GOT3 (cell line): ENCODE results near the gene PPFIBP1.
"Not testable (repeated sequence)": the region's sequence is repeated elsewhere in the genome, so short reads cannot be mapped to it uniquely, and the experiment has no call there.

Experiments
- DNase-seq: peaks from one replicate; lab custom pipeline; 2025; ENCODE audit warnings: mixed read lengths; lab: John Stamatoyannopoulos, UW

Gene PPFIBP1

DNA sequence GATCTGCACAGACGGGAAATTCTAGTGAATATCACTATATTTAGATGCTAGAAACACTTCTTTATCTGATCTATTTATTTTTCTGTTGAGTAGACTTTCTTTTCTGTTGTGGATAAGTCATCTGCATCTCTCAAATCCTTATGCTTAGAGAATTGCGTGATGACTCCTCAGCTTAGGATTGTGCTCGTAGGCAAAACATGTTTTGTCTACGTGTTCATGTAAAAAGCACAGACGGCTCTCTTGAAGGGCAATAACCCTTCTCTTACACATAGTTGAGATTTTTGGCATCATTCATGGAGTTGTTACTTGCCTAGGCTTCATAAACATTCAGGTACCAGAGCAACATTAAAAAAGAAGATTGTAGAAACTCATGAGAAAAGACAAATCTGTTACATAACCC, 18.6 kb downstream of the PPFIBP1 start:
- no peak for DNase-seq

GRCh38 chr12:27544858-27545257, 20.9 kb downstream of the PPFIBP1 start:
- not testable (repeated sequence) for DNase-seq

GRCh38 chr12:27545665-27546064, 21.7 kb downstream of the PPFIBP1 start:
- DNase-seq, result no peak

DNA sequence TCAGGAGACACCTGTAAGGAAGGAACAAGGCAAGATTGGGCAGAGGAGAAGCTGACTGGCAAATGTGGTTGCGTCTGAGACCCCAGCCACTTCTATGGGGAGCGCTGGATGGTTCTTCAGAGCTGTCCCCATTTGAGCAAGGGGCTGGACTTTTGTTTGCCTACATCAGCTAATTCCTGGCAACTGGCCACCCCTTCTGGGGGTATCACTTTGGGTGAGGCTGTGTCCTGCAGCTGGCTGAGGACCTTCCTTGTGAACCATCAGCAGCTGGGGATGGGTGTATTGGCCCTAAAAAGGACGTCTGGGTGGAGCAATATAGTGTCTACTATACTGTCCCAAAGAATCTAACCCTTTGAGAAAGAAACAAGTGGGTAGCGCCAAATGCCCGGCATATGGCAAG, 23.6 kb downstream of the PPFIBP1 start:
- no peak for DNase-seq

GRCh38 chr12:27548301-27549199, 24.5 kb downstream of the PPFIBP1 start:
- DNase-seq, result no peak

DNA sequence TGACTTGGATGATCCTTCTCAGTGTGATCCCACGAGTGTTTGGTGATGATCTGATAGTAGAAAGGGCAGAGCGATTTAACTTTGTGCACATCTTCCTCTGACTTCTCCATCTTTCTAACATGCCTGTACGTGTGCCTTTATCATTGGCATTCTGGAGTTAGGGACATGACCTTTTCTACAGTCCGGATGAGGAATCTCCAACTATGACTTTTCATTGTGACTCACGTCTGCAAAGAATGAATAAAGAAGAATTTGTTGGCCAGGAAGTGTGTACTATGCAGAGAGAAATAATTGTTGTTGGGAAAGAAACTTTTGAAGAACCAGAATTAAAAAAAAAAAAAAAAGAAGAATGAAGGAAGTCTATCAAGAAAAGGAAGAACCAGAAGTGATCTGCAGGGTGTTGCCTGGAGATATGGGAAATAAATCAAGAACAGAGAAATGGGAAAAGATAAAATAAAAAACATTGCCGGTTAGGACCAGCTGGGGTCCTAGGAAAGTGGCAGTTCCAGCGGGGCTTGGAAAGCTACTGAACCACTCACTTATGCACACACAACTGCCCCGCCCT, 25.3 kb downstream of the PPFIBP1 start:
- DNase-seq, result no peak

DNA sequence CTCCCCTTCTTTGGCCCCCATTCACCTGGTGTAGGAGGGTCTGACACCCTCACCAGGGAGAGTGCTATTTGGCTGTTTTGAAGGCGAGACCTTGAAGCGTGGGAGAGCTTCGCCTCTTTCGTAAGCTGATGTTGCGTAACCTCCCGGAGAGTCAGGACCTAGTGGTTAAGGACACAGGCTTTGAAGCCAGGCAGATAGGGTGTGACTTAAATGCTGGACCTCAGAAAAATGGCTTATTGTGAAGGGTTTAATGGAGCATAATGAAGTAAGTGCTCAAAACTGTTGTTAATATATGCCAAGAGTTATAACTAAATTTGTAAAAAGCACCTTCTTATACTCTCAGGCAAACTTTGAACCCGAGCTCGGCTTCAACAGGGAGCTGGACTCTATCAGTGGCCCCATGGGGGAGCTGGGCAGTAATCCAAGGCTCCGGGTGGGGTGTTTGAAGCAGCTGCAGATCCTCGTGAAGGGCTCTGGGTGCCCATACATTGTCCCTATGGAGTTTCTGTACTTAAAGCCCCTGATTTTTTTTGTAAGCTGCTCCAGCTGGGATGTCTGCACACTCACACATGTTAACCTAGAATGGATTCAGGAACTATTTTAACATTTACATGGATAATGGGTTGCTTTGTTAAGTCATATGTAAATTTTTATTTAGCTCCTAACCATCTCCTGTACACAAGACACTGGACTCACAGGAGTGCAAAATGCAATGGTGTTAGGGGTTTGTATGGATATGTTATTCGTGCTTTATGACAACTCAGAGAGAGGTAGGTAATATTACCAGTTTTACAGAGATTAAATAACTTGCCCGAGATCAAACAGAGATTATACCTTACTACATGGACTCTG, 26.0 kb downstream of the PPFIBP1 start:
- peak; percentile 20 for DNase-seq

- no peak for DNase-seq
Observed at GRCh38 chr12:27550653-27550975, 26.6 kb downstream of the PPFIBP1 start.

DNA sequence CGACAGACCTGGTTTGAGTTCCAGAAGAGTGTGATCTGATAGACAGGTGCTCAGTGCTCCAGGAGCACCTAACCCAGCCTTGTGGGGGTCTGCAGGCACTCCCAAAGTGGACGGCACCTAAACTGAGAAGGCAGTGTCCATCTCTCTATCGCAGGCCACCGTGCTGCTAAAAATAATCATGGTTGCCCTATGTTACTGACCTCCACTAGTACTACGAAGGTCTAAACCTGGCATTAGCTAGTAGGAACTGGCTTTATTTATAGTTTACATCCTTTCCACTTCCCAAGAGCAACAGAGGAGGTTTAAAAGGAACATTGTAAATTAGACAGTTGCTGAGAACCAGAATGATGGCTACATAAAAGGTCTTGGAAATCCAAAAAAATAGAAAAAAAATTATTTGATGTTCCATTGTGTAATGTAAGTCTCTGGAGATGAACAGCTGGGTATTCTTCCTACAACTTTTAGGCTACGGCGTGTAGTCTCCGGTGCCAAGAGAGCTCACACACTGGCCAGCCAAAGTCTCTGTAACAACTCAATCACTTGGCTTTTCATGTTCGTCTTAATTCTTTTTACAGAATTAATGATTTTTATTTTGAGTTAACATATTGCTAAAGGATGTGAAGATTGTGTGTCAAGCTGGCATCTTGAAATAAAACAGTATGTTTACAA, 27.3 kb downstream of the PPFIBP1 start:
- no peak for DNase-seq

DNA sequence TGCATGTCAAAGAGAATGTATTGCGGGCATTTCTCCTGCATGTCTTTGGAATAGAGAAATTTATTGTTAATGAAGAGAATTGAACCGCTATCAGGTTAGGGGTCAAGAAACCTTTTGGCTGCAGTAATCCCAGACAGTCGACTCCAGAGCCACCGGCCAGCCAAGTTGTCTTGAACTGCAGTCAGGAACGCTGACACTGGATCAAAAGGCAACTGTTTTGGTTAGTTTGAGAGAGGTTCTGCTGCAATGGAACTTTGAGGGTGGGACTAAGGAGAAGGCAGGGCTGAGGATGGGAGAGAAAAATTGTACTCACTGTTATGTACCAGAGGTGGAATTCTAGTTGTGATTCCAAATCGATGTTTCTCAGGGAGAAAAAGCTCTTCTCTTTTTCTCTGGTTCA, 28.2 kb downstream of the PPFIBP1 start:
- DNase-seq, result no peak

- no peak for DNase-seq
Observed at GRCh38 chr12:27552886-27553560, 29.0 kb downstream of the PPFIBP1 start.

- no peak for DNase-seq
Observed at GRCh38 chr12:27553941-27554340, 29.9 kb downstream of the PPFIBP1 start.

- DNase-seq, result no peak
Observed at GRCh38 chr12:27554421-27555186, 30.6 kb downstream of the PPFIBP1 start.

GRCh38 chr12:27555361-27555760, 31.4 kb downstream of the PPFIBP1 start:
- DNase-seq, result no peak

DNA sequence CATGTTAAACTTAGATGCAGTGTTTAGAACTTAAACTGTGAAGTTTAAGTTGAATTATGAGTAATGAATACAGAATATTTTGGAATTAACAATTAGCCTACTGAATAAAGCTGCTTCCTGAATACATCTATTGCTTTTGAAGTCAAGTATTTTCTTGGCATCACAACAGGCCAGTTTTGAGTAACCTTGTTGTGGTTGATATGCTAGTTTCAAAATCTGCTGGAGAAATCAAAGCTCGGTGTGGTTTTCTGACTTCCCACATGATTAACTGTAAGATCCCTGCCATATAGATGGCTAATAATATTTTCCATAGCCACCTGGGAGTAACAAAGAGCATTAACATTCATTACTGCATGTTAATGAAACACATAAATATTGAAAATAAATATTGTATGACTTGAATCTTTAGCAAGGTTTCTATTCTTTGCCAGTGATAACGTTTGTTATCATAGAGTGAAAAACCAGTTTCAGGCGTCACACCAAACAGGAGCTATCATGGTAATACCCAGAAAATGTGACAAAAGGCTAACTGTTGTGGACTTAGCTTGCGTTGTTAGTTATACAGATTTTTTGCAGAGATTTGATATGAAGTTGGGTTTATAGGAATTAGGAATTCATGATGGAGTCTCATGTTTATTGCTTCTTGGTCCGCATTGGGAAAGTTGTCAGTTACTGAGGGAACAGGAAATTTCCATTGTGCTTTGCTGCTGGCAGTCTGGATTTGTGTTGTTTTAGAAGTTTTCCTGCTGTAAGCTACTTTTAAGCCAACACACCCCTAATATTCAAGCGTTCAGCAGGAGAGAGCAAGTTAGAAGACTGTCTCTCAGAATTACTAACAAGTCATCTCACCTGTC, 32.1 kb downstream of the PPFIBP1 start:
- DNase-seq, result no peak

DNA sequence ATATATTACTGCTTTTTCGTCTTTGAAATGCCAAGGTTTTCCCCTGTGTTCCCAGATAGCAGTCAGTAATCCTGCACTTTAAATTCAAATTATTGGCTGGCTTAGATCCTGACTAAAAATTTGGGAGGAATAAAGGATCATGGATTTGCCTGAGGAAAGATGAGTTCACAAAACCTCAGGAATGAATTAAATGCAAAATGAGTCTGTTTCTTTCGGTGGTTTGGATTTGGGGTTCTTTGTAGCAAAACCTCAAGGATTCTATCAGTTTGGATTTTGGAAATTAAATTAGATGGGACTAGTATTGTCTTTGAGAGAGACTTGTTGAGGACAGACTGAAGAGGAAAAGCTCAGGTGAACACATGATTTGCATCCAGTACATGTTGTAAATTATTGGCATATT, 36.1 kb downstream of the PPFIBP1 start:
- DNase-seq, result no peak

DNA sequence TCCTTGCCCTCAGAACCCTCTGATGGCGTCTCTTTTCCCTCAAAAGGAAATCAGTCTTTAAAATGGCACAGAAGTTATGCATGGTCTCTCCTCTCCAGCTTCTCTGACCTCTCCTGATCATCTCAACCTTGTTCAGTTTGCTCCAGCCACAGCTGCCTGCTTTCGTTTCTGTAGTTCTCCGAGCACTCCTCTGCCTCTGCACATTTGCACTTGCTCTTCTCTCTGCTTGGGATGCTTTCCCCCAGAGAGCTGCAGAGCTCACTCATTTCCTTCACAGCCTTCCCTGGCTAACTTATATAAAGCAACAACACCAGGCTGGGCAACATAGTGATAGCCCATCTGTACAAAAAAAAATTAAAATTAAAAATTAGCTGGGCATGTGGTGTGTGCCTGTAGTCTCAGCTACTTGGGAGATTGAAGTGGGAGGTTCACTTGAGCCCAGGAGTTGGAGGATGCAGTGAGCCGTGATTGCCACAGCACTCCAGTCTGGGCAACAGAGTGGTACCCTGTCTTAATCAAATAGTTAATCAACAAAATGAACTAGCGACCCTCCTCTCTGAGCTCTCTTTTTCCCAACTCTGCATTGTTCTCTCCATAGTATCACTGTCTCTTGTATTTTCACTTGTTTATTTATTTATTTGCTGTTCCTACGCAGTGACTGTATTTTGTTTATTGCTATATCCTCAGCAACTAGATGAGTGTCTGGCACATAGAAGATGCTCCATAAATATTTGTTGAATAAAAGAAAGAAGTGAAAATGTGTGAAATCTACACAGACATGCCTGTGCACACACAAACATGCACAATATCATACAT, 37.7 kb downstream of the PPFIBP1 start:
- no peak for DNase-seq

DNA sequence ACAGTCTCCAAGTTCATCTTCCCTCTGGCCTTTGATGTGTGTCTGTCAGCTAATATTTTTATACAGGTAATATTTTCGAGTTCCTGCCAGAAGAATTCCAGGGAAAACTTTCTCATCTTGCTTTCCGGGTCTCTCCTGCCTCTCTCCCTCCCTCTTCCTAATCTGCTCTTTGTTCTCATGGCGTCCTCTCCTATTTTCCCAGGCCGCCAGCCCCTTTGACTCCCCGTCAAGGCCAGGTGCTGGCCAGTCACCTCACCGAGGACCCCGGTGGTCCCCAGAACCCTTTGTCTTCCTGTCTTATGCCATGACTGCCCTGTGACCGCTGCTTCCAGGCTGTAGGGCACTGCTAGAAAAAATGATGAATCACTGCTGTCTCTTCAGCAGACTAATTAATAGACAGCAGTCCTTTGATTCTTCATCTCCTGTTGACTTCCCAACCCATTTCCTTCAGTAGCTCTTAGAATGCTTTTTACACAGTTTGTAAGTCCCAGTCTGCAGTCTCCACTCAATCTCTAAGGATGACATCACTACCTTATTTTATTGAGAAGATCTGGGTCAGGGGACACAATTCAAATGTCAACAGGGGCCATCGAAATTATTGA, 40.7 kb downstream of the PPFIBP1 start:
- DNase-seq, result no peak

DNA sequence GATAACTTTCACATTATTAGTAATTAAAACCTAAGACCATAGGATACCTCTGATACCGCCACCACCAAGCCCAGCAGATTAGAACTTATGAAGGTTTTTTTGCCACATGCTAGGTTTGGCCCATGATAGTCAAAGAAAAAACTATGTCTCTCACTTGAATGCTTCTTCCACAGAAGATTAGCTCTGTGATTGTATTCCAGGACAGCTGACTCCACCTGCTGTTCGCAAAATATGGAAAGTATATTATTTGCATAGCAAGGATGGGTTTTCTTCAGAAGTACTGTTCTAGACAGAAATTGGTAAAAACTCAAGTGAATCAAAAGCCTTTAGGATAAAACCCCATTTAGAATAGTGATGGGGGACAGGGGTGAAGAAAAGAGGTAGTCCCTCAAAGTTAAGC, 42.2 kb downstream of the PPFIBP1 start:
- no peak for DNase-seq
